Measurements from ENCODE around the gene TMEM243.

The TMEM243 gene

GRCh38 chr7:87154569-87154968 lies 65.0 kb downstream of the TMEM243 start:
- no peak for DNase-seq

DNA sequence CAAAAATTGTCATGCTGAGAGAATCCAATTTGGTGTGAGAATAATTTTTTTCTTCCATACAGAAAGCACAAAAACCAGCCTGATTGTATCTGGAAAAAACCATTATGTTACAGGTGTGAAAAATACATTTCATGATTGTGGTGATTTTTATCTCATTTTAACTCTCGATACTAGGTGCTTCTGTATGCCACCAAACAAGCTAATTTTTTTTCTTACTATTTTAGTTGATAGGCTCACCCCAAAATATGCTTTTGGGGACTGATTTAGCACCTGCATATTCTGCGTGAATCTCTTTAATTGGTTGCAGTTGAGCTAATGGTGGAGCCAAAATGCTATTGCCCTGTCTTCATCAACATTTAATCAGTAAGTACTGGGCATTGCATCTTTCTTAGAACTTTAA lies 65.4 kb downstream of the TMEM243 start:
- DNase-seq: no peak

- DNase-seq: peak; percentile 73
These were observed 66.5 kb downstream of the TMEM243 start for GRCh38 chr7:87152897-87153641.

DNA sequence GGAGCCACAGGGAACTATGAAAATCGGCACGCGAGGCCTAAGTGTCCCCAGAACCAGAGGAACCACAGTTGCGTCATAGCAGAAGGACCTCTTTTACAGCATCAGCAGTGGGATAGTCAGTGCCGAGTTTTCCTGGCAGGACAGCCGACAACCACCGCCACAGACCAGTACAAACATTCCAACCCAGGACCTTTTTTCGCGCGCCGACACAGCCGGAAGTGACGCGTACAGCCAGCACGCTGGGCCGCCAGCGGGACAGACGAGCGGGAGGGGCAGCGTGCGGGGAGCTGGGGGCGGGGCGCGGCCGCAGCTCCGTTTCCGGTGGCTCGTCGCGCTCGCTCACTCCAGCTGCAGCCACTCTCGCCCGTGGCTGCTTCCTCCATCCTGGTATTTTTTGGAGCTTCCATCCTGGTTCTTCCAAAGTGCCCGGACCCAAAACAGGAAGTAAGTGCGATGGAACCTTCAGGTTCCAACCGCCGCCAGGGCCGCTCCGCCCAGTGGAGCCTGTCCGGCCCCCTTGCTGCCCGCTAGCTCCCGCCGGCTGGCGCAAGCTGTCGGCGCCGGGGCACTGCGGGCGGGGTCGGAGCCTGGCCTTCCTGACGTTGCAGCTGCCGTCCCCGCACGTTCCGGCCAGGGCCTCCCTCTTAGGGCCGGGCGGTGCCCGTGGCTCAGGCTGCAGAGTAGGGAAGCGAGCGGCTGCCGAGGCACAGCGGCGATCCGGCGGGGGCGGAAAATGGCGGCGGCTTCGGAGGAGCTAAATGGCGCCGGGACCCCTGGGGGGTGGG lies 67.2 kb downstream of the TMEM243 start, which contains the start of gene DMTF1:
Gene DMTF1, plus strand, starts transcription at position 342 of the 785 bp plus-strand sequence. CDS start 12,489 bp downstream, outside the sequence.
- peak; percentile 97 for DNase-seq

DNA sequence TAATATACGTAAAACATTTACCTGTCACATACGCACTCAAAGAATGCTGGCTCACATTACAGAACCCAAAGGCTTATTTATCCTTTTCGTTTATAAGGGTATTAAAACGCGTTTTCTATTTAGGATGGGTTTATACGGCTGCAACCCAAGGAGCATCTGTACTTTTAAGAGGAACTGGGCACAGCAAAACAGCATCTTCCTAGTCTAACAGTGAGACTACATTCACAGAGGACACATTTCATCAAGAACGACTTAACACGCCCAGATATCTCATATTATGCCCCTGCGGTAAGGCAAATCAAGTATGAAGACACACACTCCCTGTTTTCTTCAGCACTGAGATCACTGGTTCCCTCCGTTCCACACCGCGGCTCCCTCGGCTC lies 67.8 kb downstream of the TMEM243 start:
- no peak for DNase-seq

GRCh38 chr7:87151002-87151728 lies 68.4 kb downstream of the TMEM243 start:
- no peak for DNase-seq

DNA sequence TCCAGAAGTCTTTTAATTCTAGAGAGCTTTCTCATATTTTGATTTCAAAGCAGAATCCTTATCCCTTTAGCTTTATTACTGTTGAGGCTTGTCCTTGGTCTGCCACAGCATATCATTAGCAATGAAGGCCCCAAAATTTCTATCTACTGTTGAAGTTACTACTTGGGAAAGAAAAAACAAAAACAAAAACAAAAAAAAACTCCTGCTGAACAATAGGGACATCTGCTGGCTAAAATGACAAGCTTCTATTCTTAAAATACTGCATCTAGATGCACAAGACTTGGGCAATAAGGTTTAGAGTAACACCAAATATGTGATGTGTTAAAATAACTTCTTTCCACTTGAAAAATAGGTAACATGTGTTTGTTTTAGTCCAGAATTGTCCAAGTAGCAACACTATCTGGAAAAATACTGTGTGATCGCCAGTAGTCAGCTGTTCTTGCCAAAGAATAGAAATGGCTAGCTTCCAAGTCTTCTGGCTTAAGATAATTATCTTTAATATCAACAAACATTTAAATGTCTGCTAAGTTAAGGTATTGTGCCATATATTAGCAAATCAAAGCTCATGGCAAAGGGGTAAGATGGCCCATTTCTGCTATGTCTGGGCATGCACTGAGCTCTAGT lies 71.1 kb downstream of the TMEM243 start:
- DNase-seq: peak; percentile 72

DNA sequence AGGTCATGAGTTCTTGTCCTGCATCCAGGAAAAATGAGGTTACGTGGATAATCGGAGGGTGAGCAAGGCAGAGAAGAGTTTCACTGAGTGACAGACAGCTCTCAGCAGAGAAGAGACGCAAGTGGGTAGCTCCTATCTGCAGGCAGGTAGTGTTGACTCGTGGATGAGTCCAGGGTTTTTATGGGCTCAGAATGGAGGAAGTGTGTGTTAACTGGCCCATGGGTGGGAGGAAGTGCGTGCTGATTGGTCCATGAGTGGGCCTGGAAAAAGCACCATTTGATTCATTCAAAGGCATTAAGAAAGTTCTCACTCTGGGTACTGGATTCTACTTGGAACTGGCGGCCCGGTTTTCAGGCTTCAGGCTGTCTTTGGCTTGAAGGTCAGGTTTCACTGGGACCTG lies 72.0 kb downstream of the TMEM243 start:
- DNase-seq: no peak

- DNase-seq: no peak
These were observed 72.7 kb downstream of the TMEM243 start for GRCh38 chr7:87146740-87147386.

Data from hematopoietic multipotent progenitor cell treated with erythropoietin and hydrocortisone succinate and interleukin-3 and kit ligand, for 4 days (in vitro differentiated cells).